Left forelimb (tissue), 1 donor: ENCODE measurements around the gene SALL1.

ENCODE experiments used
- DNase-seq: peaks from one replicate; pipeline ENCODE4 v3.0.0-alpha.2; 2018; ENCODE audit warnings: low spot score

SALL1 gene

DNA sequence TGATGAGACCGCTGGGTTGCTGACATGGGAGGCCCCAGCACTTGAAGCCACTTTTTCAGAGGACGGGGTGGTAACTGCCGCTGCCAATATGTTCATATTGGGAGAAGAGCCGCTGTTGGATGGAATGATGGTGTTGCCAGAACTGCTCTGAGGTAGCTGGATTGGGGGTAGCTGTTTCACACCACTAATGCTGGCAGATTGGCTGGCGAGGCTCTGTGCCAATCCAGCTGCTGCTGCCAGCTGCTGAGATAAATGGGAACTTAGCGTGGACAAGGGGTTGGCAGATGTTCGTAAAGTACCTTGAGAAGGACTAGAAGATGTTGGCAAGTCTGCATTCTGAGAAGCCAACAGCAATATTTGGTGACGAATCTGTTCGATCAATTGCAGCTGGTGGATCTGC, 10.0 kb downstream of the SALL1 start:
- DNase-seq, result no peak

DNA sequence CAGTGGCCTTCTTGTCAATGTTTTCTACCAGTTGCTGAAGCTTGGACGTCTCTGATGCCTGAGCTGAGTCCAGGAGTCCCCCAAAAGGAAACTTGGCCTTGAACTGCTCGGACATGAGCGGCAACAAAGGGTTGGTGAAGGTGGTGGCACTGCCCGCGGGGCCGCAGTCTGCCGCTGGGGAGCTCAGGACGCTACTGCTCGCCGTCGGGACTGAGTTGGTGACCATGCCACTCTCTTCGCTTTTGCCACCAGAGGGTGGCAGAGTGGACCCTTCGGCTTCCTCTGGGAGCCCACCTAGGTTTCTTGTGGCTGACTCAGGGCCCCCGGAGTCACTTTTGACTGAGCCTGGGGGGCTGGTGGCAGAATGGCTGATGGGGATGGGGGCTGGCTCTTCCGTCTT, 11.0 kb downstream of the SALL1 start:
- DNase-seq, result no peak

DNA sequence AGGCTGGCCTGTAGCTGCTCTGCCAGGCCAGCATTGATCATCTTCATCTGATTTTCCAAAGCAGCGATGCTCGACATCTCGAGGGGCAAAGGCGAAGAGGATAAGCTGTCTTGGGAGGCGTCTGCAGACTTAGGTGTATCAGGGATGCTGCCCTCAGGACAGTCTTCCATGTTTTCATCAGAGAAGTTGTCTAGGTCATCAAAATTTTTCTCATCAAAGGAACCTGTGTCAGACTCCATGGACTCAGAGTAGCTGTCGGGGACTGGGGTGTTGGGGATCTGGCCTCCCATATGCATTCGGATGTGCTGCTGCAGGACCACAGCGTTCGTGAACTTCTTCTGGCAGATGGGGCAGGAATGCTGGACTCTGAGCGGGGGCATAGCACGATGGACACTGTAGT, 11.5 kb downstream of the SALL1 start:
- no peak for DNase-seq

DNA sequence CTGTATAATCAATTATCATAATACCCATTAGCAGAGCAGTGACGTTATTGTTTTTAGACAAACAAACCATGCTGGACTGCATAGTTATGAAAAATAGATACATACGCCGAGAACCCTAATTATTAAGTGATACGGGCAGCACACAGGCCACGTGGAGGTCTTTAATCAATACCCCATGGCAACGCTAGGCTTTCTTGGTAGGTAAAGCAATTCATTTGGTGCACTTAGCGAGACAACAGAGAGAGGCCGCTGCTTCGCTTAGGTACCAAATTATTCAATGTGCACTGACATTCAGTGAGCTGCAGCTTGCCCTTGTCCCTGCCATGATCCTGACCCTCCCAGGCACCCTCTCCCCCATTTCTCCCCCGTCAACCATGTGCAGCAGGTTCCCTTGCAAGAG, 12.9 kb downstream of the SALL1 start:
- no peak for DNase-seq

DNA sequence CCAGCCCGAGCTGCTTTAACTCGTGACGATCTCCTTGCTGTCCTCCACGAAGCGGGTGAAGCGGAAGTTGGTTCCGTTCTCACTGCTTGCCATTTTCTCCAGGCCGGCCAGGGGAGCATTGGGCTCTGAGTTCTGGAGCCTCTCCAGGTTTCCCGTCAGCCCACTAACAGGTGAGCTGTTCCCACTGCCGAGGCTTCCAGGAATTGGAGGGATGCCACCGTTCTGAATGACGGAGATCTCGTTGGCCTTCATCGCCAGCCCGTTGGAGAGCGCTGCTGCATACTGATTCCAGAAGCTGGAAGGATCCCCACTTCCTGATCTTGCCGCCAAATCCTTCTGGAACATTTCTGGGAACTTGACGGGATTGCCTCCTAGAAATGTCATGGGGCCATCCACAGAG, 14.0 kb downstream of the SALL1 start:
- DNase-seq, result no peak

DNA sequence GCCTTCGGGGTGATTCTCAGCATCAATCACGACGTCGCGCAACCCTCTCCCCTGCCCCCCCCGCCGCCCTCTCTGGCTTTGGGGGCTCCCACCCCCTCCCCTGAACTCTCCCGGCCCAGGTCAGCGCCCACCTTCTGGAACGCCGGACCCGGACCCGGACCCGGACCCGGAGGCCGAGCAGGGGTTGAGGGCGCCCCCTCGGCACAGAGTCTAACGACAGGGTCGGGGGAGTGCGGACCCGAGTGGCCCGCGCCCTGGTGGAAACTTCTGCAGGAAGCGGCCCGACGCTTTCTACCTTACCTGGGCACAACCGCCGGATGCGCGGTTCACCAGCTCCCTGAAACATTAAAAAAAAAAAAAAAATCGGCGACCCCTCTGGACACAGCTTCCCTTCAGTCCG, 16.2 kb downstream of the SALL1 start:
- no peak for DNase-seq

DNA sequence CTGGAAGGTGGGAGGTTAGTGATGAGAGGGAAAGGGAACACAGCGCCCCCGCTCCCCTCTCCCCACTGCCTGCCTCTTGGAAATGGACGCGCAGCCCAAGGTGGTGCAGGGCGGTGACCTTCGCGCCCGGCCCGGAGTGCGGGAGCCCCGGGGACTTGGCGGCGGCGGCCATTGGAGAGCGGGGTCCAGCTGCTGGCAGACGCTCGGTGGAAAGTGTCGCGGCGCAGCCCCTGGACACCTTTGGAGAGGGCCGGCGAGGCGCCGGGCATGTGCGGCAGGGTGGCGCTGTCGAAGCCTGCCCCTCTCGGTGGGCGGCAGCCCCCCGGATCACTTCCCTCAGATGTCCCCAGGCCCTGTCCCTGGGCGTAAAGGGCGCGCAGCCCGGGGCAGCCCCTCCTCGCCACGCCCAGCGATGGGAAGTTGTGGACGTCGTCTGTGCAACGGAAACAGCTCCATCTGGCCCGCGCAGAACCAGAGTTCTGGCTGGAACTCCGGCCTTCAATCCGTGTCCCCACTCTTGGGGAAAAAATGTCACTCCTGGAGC, 16.7 kb downstream of the SALL1 start:
- DNase-seq, result no peak

DNA sequence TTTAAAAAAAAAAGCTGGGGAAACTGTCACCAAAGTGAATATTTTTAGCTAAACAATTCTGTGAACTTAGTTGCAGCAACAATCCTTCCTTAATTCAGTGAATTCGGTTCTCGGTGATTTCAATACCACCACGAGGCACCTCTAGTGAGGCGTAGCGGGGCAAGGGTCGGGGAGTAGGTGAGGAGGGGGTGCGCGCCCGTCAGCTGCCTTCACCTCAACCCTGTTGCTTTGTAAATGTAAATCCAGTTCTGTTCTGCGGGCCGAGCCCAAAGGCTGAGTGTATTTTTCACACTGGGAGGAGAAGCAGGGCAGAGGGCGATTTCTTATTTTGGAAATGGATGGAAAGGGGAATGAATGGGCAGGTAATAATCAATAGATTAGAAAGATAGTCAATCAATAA, 17.4 kb downstream of the SALL1 start:
- DNase-seq, result no peak

DNA sequence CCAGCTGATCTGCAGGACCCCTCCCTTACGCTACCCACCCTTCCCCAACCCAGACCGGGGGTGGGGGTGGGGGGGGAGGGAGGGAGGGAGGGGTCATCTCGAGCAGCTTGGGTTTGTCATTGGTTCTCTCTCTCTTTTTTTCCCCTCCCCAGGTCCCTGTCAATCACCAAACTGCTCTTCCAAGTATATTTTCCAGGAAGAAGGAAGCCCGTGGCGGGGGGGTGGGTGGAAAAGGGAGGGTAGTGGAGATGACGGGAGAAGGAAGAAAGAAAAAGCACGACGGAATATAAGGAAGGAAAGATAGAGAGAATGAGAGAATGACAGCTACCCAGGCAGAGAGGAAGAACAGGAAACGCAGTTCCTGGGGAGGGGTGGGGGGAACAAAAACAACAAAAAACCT, 17.9 kb downstream of the SALL1 start:
- DNase-seq, result no peak

DNA sequence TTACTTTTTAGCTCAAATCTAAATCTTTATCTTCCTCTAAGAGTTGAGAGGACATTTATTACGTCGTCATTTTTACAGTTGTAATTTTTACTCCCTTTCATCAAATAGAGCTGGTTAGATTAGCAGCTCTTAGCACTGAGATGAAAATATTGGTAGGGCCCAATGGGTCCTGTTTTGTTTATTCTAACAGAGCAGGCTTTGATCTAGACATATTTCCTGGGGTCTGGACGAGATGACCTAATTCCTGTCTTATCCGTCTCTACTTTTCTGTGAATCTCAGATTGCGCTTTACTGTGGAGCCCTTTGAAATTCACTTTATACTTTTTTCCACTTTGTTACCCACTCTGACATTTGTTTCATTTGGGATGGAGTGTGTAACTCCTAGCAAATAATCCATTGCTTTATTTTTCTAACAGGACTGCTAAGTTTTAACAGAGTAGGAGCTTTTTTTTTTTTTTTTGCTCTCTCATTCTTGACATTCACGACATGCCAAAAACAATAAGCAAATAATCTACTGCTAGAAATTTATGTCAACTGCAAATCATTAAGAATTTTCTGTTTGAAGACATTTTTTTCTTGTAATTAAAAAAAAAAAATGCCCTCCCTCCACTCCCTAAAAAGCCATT, 18.5 kb downstream of the SALL1 start:
- DNase-seq, result no peak

DNA sequence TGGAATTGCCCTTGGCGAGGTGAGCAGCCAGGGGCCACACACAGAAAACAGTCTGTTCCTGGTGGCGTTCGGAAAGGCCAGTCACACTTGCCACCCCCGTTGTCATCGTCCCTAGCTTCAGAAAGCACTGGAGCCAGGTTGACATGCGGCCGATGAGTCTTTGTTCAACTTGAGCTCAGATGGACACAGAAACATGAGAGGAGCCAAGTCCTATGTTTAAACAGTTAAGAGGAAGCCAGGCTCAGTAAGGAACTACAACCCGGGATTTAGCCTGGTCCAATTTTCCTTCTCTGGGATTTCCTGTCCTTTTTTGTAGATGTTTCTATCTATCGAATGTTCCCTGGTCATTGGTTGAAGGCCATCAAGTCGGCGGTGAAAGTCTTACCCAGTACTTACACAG, 19.5 kb downstream of the SALL1 start:
- no peak for DNase-seq

DNA sequence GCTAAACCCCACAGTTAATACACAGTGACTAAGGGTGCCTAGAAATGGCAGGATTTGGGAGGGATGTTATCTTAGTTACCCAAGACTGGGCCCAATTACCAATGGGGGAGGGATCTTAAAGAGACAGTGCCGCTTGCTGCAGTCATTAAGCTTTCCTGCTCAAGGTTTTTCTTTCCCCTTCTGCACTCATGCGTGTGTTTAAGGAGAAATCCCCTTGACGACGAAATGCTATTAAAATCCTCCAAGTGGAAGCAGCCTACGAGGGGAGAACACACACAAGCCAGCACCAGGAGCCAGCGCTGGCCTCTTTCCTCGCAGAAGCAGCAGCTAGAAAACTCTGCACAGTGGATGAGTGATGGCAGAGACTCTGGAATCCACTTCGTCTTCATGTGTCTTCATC, 22.0 kb downstream of the SALL1 start:
- no peak for DNase-seq

DNA sequence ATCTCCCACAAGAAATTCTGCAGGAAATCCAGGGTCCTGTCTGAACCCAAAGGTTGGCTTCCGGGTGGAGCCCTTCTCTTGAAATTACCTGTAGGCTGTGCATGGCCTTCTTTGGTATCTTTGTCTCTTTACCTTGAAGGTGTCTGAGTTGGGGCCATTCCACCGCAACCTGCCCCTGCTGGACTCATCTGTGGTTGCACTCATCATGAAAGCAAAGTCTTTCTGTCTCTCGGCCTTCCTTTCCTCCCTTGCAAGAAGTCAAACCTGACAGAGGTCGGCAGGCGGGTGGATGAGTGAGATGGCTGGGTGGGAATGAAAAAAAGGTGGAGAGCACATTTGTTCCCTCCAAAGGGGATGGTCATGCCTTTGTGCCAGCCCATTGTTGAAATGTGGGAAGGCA, 25.1 kb downstream of the SALL1 start:
- DNase-seq, result no peak

DNA sequence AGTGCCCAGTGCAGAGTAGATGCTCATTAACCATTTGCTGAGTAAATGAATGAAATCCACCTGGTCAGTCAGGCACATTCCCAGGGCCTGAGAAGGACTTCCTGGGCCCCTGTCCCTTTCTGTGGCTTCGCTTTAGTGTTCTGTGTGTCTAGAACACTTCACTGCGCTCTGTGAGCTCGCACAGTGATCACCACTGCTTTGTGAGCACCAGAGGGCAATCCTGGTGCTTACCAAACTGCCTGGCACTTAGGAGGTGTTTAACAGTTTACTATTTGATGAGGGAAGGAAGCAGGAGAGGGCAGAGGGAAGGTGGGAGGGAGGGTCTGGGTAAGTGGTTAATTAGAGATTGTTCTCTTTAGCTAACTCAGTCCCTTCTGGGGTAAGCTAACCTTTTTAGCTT, 26.2 kb downstream of the SALL1 start:
- no peak for DNase-seq

DNA sequence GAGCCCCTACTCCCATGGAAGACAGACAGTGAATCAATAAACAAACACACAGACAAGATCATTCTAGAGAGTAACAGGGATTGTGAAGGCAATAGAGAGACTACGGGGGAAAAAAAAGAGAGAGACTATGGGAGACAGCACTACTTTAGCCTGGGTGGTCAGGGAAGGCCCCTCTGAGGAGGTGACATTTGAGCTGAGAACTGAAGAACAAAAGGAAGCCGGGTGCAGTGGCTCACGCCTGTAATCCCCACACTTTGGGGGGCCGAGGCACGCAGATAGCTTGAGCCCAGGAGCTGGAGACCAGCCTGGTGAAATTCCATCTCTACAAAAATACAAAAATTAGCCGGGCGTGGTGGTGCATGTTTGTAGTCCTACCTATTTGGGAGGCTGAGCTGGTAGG, 29.2 kb downstream of the SALL1 start:
- DNase-seq, result no peak

DNA sequence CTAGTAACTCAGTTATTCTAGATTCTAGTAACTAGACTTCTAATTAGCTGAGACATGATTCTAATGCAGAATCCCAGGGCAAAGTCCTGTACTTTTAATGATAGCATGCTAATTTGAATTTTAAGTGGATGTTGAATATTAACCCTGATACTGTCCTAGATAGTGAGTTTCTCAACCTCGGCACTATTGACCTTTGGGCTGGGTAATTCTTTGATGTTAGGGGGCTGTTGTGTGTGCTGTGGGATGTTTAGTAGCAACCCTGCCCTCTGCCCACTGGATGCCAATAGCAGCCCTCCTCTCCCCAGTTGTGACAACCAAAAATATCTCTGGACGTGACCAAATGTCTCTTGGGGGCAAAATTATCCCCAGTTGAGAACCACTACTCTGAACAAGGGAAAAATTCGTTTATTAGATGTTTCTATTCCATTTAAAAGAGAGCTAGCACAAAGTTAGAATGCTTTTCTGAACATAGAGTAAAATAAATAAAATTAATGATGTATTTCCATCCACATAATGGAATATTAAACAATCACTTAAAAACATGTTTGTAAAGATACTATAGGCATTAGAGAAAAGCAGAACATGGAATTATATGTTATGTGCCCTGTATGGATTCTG, 30.2 kb downstream of the SALL1 start:
- DNase-seq, result no peak

DNA sequence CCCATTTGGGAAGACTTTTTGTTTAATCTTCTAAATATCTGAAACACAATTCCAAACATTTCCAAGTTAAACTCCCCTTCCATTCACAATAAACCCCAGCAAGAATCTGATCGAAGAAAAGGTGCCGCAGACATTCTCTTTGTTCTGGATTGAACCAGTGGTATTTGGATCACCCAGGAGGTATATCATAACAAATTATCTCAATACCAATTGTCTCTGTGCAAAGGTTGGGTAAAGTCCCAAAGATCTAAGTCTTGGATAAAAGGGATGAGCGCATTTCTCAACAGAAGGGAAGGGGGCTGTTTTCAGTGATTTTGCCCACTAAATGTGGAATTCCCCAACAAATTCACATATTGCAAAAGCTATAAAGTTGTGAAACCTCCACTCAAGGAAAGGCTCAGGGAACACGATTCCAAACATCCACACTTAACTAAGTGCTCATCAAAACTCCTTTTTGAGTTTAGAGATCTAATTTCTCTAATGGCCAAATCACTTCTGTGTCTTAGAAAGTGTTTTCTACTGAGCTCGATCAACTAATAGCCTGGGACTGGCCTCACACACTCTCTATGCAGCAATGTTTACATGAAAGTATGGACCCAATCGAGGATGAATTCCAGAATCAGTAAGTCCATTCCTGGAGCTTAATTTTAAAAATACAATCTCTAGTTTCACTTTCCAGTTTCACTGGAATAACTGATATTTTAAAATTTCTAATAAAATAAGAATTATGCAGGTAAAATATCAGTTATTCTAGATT, 30.9 kb downstream of the SALL1 start:
- DNase-seq, result no peak

DNA sequence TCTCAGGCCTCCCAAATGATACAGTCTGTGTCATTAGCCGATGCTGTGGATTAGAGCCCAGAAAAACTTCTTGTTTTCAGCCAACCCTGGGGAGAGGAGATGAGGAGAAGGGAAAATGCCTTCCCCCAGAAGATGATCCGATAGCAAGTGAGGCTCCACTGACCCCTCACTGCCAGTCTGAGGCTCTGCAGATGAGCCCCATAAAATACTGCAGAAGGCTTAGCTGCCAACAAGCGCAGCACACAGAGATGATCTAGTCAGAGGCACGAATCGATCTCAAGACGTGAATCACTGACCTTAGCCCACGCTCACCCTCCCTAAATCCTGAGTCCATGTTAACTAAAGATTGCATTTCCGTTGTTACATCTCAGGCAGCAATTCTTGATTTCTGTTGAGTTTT, 31.5 kb downstream of the SALL1 start:
- DNase-seq, result no peak

DNA sequence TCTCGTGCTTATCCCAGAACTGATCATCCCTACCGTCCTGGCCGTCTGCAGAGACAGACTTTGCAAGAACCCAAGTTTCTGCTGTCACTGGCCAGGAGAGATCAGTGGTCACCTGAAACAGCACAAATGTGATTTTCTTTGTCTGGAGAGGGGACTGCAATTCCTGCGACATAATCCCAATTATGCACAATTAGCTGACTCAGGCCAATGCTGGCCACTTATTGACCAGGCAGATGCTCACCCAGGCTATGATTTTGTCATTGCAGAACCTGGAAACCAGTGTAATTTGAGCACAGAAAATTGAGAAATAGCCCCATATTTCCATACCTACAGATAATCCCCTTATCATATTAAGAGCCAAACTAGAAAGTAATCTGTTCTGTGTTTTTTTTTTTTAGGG, 34.7 kb downstream of the SALL1 start:
- DNase-seq, result no peak

DNA sequence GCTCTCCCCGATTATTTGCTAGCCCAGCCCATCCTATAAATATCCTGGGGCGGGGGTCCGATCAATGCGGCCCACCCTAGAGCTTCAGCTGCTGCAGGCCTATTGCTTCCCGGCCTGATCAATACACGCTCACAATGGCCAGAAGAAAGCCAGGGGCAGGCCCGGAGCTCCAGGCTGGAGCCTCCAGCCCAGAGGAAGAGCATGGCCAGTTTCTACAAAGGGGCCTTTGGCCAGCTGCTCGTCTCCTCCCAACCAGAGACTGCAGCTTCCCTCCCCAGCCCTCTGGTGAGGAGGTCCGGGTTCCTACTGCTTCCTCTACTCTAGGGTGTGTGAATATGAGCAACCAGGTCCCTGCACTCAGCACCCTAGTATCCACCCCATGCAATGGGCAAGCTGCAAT, 36.7 kb downstream of the SALL1 start:
- DNase-seq, result no peak

DNA sequence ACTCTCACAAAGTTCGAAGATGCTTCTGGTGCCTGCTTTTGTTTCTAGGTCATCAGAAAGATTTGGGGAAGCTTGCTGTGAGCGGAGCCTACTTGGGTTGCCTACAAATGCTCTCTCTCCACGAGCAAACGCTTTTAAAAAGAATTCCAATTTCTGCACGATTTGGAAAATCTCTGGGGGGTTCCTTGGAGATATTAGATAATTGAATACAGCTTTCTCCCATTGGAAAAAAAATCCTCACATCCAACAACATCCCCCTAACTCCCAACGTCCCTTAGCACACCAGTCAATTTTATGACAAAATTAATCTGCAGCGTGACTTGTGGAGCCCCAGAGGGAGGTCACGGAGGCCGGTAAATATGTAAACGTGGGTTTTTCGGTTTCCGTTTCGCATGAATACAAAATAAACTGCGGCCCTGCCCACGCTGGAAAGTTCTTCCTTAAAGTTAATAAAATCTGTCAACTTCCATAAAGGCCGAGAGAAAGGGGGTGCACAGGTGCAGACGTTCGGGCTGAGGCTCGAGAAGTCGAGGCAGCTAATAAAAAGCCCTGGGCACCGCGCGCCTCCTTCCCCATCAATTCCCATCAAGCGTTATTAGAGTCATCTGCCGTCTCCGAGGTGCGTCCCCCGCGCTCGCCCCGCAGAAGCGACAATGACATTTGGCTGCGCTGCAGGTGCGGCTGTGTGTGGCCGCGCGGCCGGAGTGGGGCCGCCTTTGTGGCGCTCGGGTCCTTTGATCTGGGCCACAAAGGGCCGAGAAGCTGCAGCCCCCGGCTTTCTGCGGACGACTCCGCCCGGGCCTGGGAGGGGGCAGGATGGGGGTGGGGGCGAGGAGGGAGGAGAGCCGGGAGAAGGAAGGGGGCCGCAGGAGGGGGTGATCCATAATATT, 37.6 kb downstream of the SALL1 start:
- no peak for DNase-seq

DNA sequence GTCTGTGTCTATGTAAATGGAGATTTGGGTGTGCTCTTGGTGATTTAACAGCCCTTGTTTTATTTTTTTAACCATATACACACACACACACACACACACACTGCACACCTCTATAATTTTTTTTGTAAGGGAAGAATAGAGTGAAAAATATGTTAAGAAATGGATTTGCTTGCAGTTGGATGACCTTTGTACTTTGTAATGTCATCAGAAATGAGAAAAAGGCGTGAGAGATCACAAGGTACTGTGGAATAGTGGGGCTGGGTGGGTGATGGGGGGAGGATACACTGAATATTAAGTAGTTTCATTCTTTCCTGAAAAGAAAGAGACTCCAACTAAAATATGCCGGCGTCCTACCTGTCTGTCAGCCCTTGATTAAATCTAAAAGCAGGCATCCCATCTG, 38.7 kb downstream of the SALL1 start:
- DNase-seq, result no peak
